HG02623 (cell line): ENCODE results near the gene DCTN1.
"Not testable (repeated sequence)": the region's sequence is repeated elsewhere in the genome, so short reads cannot be mapped to it uniquely, and the experiment has no call there.

Source experiments
- ATAC-seq: cut with Tn5 transposase; IDR thresholded peaks from one replicate; pipeline ENCODE4 v1.9.1; 2021; ENCODE audit warnings: moderate library complexity; ENCODE audit not compliant: unreplicated experiment

Gene DCTN1

GRCh38 chr2:74372674-74373073 is 7.4 kb downstream of the DCTN1 start:
- no peak for ATAC-seq

GRCh38 chr2:74371421-74371820 is 8.7 kb downstream of the DCTN1 start:
- no peak for ATAC-seq

GRCh38 chr2:74369976-74370375 is 10.1 kb downstream of the DCTN1 start:
- ATAC-seq: no peak

- ATAC-seq: no peak
These were observed 11.6 kb downstream of the DCTN1 start for GRCh38 chr2:74368499-74368898.

GRCh38 chr2:74367789-74368188 is 12.3 kb downstream of the DCTN1 start:
- no peak for ATAC-seq

- ATAC-seq: no peak
These were observed 14.1 kb downstream of the DCTN1 start for GRCh38 chr2:74366036-74366435.

GRCh38 chr2:74364533-74365505 is 15.3 kb downstream of the DCTN1 start:
- no peak for ATAC-seq

- ATAC-seq: no peak
These were observed 18.8 kb downstream of the DCTN1 start for GRCh38 chr2:74361327-74361726.

GRCh38 chr2:74357627-74358026 is 22.5 kb downstream of the DCTN1 start:
- no peak for ATAC-seq

- ATAC-seq: no peak
These were observed 30.2 kb downstream of the DCTN1 start for GRCh38 chr2:74349889-74350288.

- no peak for ATAC-seq
These were observed 32.4 kb downstream of the DCTN1 start for GRCh38 chr2:74347742-74348141.

- no peak for ATAC-seq
These were observed 32.8 kb downstream of the DCTN1 start for GRCh38 chr2:74347303-74347702.

- ATAC-seq: no peak
These were observed 34.7 kb downstream of the DCTN1 start for GRCh38 chr2:74345272-74345943.

GRCh38 chr2:74343316-74343715 is 36.8 kb downstream of the DCTN1 start, which contains the start of gene SLC4A5:
TSS of gene SLC4A5 (minus strand) at chr2:74343416. CDS start at chr2:74315023, 28,393 bp downstream.
- ATAC-seq: no peak

GRCh38 chr2:74336227-74336626 is 43.9 kb downstream of the DCTN1 start:
- ATAC-seq: not testable (repeated sequence)

- ATAC-seq: no peak
These were observed 45.2 kb downstream of the DCTN1 start for GRCh38 chr2:74334931-74335333.

- ATAC-seq: no peak
These were observed 46.1 kb downstream of the DCTN1 start for GRCh38 chr2:74333896-74334586.

- no peak for ATAC-seq
These were observed 46.9 kb downstream of the DCTN1 start for GRCh38 chr2:74333175-74333574.

- ATAC-seq: no peak
These were observed 47.4 kb downstream of the DCTN1 start for GRCh38 chr2:74332550-74333174.

- no peak for ATAC-seq
These were observed 51.5 kb downstream of the DCTN1 start for GRCh38 chr2:74328573-74328972.

- ATAC-seq: no peak
These were observed 52.0 kb downstream of the DCTN1 start for GRCh38 chr2:74328074-74328473.
